ENCODE results near the gene SNURF.
A peak's percentile ranks its signal among the peaks of the same experiment; 100 is the strongest.
"Not testable (repeated sequence)": the region's sequence is repeated elsewhere in the genome, so short reads cannot be mapped to it uniquely, and the experiment has no call there.

Gene SNURF

DNA sequence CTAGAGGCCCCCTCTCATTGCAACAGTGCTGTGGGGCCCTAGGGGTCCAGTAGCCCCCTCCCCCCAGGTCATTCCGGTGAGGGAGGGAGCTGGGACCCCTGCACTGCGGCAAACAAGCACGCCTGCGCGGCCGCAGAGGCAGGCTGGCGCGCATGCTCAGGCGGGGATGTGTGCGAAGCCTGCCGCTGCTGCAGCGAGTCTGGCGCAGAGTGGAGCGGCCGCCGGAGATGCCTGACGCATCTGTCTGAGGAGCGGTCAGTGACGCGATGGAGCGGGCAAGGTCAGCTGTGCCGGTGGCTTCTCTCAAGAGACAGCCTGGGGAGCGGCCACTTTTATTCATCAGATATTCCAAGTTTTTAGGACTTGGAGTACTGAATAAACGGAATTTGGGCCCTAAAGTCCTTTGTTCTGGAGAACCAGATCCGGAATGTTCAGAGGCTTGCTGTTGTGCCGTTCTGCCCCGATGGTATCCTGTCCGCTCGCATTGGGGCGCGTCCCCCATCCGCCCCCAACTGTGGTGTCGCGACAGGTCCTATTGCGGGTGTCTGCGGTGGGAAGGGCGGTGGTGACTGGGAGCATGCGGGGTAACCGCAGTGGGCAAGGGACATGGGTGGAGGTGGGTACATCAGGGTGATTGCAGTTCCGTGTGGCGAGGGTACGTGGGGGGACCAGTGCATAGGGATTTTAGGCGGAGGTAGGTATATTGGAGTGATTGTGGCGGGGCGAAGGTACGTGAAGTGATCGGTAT lies at the start of gene SNURF, which contains the start of gene SNRPN:
TSS of gene SNURF (plus strand) at position 205 of the 748 bp plus-strand sequence. CDS start at position 267, 62 bp downstream.
TSS of gene SNRPN (plus strand) at position 205 of the 748 bp plus-strand sequence. CDS start 19,467 bp downstream, outside the sequence.
- TF ChIP-seq CTCF (IDR thresholded peaks at IDR 0.05; ENCODE audit: extremely low read depth, missing control alignments) = no peak
- peak; percentile 59 for DNase-seq (ENCODE audit: low spot score)

- no peak for TF ChIP-seq CTCF (IDR thresholded peaks at IDR 0.05; ENCODE audit: extremely low read depth, missing control alignments)
- no peak for DNase-seq (ENCODE audit: low spot score)
These were observed 38.3 kb upstream of the SNURF start for GRCh38 chr15:24916305-24917009.

GRCh38 chr15:24917431-24917830 lies 37.4 kb upstream of the SNURF start:
- no peak for DNase-seq (ENCODE audit: low spot score)
- TF ChIP-seq CTCF (IDR thresholded peaks at IDR 0.05; ENCODE audit: extremely low read depth, missing control alignments) = no peak

DNA sequence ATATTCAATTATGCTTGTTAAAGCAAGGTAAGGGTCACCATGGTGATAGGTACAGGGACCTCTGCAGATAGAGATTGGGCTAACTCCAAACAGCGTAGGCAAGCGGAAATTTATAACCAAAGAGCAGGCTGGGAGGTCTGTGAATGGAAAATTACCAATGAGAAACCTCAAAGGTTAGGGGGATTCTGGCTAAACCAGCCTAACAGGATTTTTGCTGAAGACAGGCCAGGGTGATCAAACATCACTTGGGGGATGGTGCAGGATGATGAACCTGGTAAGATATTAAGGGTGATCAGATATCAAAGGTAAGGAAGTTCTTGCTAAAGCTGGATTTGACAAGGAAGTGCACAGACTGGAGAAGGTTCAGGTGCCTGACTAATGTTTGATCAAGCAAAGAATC lies 35.3 kb upstream of the SNURF start:
- TF ChIP-seq CTCF (IDR thresholded peaks at IDR 0.05; ENCODE audit: extremely low read depth, missing control alignments) = no peak
- no peak for DNase-seq (ENCODE audit: low spot score)

GRCh38 chr15:24922781-24923180 lies 32.0 kb upstream of the SNURF start:
- DNase-seq (ENCODE audit: low spot score) = not testable (repeated sequence)

- no peak for TF ChIP-seq CTCF (IDR thresholded peaks at IDR 0.05; ENCODE audit: extremely low read depth, missing control alignments)
- no peak for DNase-seq (ENCODE audit: low spot score)
These were observed 30.6 kb upstream of the SNURF start for GRCh38 chr15:24924153-24924552.

- no peak for TF ChIP-seq CTCF (IDR thresholded peaks at IDR 0.05; ENCODE audit: extremely low read depth, missing control alignments)
These were observed 30.2 kb upstream of the SNURF start for GRCh38 chr15:24924621-24925020.

DNA sequence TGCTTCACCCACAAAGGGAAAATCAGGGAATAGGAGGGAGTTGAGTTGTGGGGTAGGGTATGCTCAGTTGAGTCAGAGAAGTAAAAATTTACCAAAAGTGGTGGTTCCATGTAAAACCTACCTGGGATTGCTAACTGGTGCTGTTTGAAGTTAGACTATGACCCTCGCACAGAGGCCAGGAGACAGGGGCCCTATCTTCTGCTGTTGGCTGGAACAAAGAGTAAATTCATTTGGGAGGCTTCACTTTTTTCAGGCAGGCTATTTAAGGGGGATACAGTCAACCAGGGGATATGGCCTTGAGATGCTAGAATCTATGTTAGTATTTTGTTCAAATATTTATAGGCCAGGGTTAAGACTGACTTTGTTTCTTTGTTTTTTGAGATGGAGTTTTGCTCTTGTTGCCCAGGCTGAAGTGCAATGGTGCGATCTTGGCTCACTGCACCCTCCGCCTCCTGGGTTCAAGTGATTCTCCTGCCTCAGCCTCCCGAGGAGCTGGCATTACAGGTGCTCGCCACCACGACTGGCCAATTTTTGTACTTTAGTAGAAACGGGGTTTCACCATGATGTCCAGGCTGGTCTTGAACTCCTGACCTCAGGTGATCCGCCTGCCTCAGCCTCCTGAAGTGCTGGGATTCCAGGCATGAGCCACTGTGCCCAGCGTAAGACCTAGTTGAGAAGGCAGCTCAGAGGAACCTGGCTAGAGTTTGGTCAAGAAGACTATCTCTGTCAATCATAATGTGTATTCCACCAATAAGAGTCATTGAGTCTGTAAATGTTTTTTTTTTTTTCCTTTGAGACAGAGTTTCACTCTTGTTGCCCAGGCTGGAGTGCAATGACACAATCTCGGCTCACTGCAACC lies 22.7 kb upstream of the SNURF start:
- not testable (repeated sequence) for DNase-seq (ENCODE audit: low spot score)

More at GRCh38 chr15:24924621-24925020, 30.2 kb upstream of the SNURF start:
- DNase-seq (ENCODE audit: low spot score) = no peak
